CD14-positive monocyte (primary cell): Measurements from ENCODE around the gene PPTC7. TPM values are rescaled to one million over a fixed set of nuclear protein-coding genes. Genes with fewer than 3 reads are reported as not detected.
"Not testable (repeated sequence)": the region's sequence is repeated elsewhere in the genome, so short reads cannot be mapped to it uniquely, and the experiment has no call there.

Experiments
- DNase-seq, 3 donors: peaks; one replicate each; pipeline ENCODE4 v3.0.0-alpha.2; 2011 to 2022
- H2AFZ ChIP-seq: 2 replicates; pipeline ENCODE4 v1.6.0; 2012; ENCODE audit warnings: mild to moderate bottlenecking, low read depth, low read length, inconsistent platforms; ENCODE audit not compliant: insufficient read depth, poor library complexity, severe bottlenecking
- H3K27ac ChIP-seq, 2 donors: 1 replicate in 1 of 2; 2 replicates in 1 of 2; pipeline ENCODE4 v1.5.1; 2012 to 2013; ENCODE audit warnings: low read length in 2 of 2, control low read depth in 1 of 2, inconsistent platforms in 1 of 2, low read depth in 1 of 2, mild to moderate bottlenecking in 1 of 2
- H3K27me3 ChIP-seq, 2 donors: one replicate each; pipeline versions ENCODE4 v1.6.0 to v1.6.1; 2011 to 2013; ENCODE audit warnings: low read length in 2 of 2; ENCODE audit not compliant: control insufficient read depth in 2 of 2, insufficient read depth in 2 of 2
- H3K36me3 ChIP-seq, 2 donors: replicated peaks in 1 of 2; 1 replicate in 1 of 2; 2 replicates in 1 of 2; pipeline versions ENCODE4 v1.5.1 to v1.6.1; 2012 to 2013; ENCODE audit warnings: low read length in 2 of 2, control low read depth in 1 of 2, inconsistent platforms in 1 of 2, mild to moderate bottlenecking in 1 of 2; ENCODE audit not compliant: insufficient read depth in 2 of 2, control insufficient read depth in 1 of 2
- H3K4me1 ChIP-seq, 2 donors: 1 replicate in 1 of 2; 2 replicates in 1 of 2; pipeline versions ENCODE4 v1.5.1 to v1.6.1; 2012 to 2013; ENCODE audit warnings: low read length in 2 of 2, control low read depth in 1 of 2, inconsistent platforms in 1 of 2, mild to moderate bottlenecking in 1 of 2, moderate library complexity in 1 of 2; ENCODE audit not compliant: insufficient read depth in 2 of 2, control insufficient read depth in 1 of 2
- H3K4me2 ChIP-seq: replicated peaks from 2 replicates; pipeline ENCODE3; 2012; ENCODE audit warnings: low read length, moderate library complexity, mild to moderate bottlenecking; ENCODE audit not compliant: poor library complexity, severe bottlenecking; ENCODE audit errors: extremely low read depth
- H3K4me3 ChIP-seq, 3 experiments: fragments of 200-600 bp in 1 of 3; sonication (generic) in 1 of 3; replicated peaks in 1 of 3; 1 replicate in 2 of 3; 2 replicates in 1 of 3; pipeline ENCODE4 v1.5.1; 2011 to 2013; ENCODE audit warnings: low read length in 3 of 3, mild to moderate bottlenecking in 3 of 3, control low read depth in 2 of 3, low read depth in 2 of 3, inconsistent platforms in 1 of 3, moderate library complexity in 1 of 3
- H3K79me2 ChIP-seq: 2 replicates; pipeline ENCODE4 v1.6.0; 2012; ENCODE audit warnings: mild to moderate bottlenecking, control low read depth, inconsistent platforms, low read length, moderate library complexity; ENCODE audit not compliant: insufficient read depth
- H3K9ac ChIP-seq: 2 replicates; pipeline ENCODE4 v1.6.0; 2017; ENCODE audit warnings: low read length, mild to moderate bottlenecking; ENCODE audit not compliant: insufficient read depth, poor library complexity, severe bottlenecking
- H3K9me3 ChIP-seq, 2 donors: replicated peaks in 1 of 2; 1 replicate in 1 of 2; 2 replicates in 1 of 2; pipeline versions ENCODE4 v1.5.1 to v1.6.1; 2012 to 2013; ENCODE audit warnings: low read length in 2 of 2, control low read depth in 1 of 2; ENCODE audit not compliant: control insufficient read depth in 1 of 2, insufficient read depth in 1 of 2
- H4K20me1 ChIP-seq: 2 replicates; pipeline ENCODE4 v1.6.0; 2012; ENCODE audit warnings: mild to moderate bottlenecking, low read length, control low read depth, moderate library complexity; ENCODE audit not compliant: insufficient read depth
- H3K27ac Mint-ChIP-seq, 7 donors: one replicate each; pipeline ENCODE4 v1.8.0; 2020; ENCODE audit warnings: mild to moderate bottlenecking in 7 of 7, mixed read lengths in 7 of 7, moderate library complexity in 6 of 7, inconsistent platforms in 2 of 7
- H3K27me3 Mint-ChIP-seq, 3 donors: one replicate each; pipeline ENCODE4 v1.8.0; 2021 to 2022; ENCODE audit warnings: low read depth in 3 of 3, mild to moderate bottlenecking in 3 of 3, mixed read lengths in 3 of 3, moderate library complexity in 3 of 3, inconsistent platforms in 1 of 3
- H3K36me3 Mint-ChIP-seq, 2 donors: one replicate each; pipeline ENCODE4 v1.8.0; 2020; ENCODE audit warnings: mixed read lengths in 2 of 2, inconsistent platforms in 1 of 2, mild to moderate bottlenecking in 1 of 2
- H3K4me1 Mint-ChIP-seq: one replicate; pipeline ENCODE4 v1.8.0; 2020; ENCODE audit warnings: mild to moderate bottlenecking, mixed read lengths
- H3K4me3 Mint-ChIP-seq, 2 donors: one replicate each; pipeline ENCODE4 v1.8.0; 2020; ENCODE audit warnings: mild to moderate bottlenecking in 2 of 2, mixed read lengths in 2 of 2, moderate library complexity in 1 of 2
- H3K9me3 Mint-ChIP-seq, 7 donors: one replicate each; pipeline ENCODE4 v1.8.0; 2020 to 2022; ENCODE audit warnings: mixed read lengths in 7 of 7, mild to moderate bottlenecking in 6 of 7, moderate library complexity in 6 of 7, inconsistent platforms in 2 of 7
- WGBS: methylation state at CpG from one replicate; pipeline ENCODE4 v1.1.5; 2013; ENCODE audit warnings: missing lambda C conversion rate; ENCODE audit not compliant: insufficient coverage; 5-methylcytosine and 5-hydroxymethylcytosine counted together
- intact Hi-C, 2 donors: fragments of 100-400 bp; cut with micrococcal nuclease; formaldehyde crosslinking; loops; one replicate each; pipeline versions ENCODE4 v1.15.0 to v1.15.1; 2023
- polyA plus RNA-seq, 3 donors: library from polyadenylated mRNA; depleted of rRNA in 1 of 3; unstranded in 2 of 3; stranded (reverse) in 1 of 3; fragments of 300-500 nt in 2 of 3; fragments of >200 nt in 1 of 3; fragmentation: Illumina TruSeq in 2 of 3; gene quantifications; 1 replicate in 2 of 3; 2 replicates in 1 of 3; pipeline ENCODE4 v1.2.3, GENCODE V29; 2012 to 2021
- TF ChIP-seq, protein P1 (sequence below): fragments of 200-600 bp; IDR thresholded peaks from one replicate; pipeline ENCODE4 v1.8.0; 2022; ENCODE audit warnings: antibody characterized with exemption, mild to moderate bottlenecking

Gene PPTC7
- polyA plus RNA-seq, 3 donors = 11.6 to 36.5 (median 15.1) TPM

DNA sequence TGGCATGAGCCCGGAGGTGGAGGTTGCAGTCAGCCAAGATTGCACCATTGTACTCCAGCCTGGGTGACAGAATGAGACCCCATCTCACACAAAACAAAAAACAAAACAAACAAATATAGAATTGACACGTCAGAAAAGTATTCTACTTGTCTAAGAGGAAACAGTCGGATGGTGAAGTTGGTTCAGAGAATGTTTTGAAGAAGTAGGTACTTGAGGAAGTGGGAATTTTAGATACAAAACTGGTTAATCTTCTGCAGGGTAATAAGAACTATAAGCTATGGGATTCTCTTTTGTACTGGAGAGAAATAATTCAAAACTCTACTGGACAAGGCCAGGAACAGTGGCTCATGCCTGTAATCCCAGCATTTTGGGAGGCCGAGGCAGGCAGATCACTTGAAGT, 16.2 kb upstream of the PPTC7 start:
- WGBS = no CpG with 5 or more reads among the region's 4 CpGs
- peak overlapping the region; percentile 18 to 42 for H3K4me3 Mint-ChIP-seq
- no peaks in the 10 kb centered on the region for H3K27me3 Mint-ChIP-seq
- no peaks in the 10 kb centered on the region for H3K27me3 ChIP-seq
- H4K20me1 ChIP-seq = no peaks in the 10 kb centered on the region
- H3K4me2 ChIP-seq = peak overlapping the region; percentile 47
- H3K36me3 ChIP-seq = no peaks in the 10 kb centered on the region
- H3K36me3 Mint-ChIP-seq = no peaks in the 10 kb centered on the region
- intact Hi-C loops = no loop called here
- peak overlapping the region in 1 of 3 experiments; percentile 28 for H3K4me3 ChIP-seq
- TF ChIP-seq, protein P1, sequence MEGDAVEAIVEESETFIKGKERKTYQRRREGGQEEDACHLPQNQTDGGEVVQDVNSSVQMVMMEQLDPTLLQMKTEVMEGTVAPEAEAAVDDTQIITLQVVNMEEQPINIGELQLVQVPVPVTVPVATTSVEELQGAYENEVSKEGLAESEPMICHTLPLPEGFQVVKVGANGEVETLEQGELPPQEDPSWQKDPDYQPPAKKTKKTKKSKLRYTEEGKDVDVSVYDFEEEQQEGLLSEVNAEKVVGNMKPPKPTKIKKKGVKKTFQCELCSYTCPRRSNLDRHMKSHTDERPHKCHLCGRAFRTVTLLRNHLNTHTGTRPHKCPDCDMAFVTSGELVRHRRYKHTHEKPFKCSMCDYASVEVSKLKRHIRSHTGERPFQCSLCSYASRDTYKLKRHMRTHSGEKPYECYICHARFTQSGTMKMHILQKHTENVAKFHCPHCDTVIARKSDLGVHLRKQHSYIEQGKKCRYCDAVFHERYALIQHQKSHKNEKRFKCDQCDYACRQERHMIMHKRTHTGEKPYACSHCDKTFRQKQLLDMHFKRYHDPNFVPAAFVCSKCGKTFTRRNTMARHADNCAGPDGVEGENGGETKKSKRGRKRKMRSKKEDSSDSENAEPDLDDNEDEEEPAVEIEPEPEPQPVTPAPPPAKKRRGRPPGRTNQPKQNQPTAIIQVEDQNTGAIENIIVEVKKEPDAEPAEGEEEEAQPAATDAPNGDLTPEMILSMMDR = no peak
- H3K27ac ChIP-seq = peak overlapping the region; percentile 74 to 81
- peak overlapping the region; percentile 6 for H2AFZ ChIP-seq
- no peak overlapping the region for H3K9ac ChIP-seq
- H3K9me3 ChIP-seq = no peaks in the 10 kb centered on the region
- H3K4me1 Mint-ChIP-seq = peaks cover 35% of the 10 kb centered on the region
- H3K27ac Mint-ChIP-seq = peak overlapping the region; percentile 84 to 94 (median 89)
- H3K79me2 ChIP-seq = peaks cover 3% of the 10 kb centered on the region
- peak; percentile 42 to 70 (median 65) for DNase-seq
- H3K4me1 ChIP-seq = peaks cover 22 to 33% of the 10 kb centered on the region in 2 donors
- peaks cover 0 to 3% (median 0%) of the 10 kb centered on the region in 7 donors for H3K9me3 Mint-ChIP-seq

DNA sequence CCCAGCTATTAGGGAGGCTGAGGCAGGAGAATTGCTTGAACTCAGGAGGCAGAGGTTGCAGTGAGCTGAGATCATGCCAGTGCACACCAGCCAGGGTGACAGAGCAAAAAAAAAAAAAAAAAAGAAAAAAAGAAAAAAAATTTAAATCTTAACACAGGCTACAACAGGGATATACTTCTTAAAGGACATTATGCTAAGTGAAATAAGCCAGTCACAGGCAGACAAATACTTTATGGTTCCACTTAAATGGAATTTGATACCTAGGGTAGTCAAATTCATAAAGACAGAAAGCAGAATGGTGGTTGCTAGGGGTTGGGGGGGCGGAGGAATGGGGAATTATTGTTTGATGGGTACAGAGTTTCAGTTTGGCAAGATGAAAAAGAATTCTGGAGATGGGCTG, 14.8 kb upstream of the PPTC7 start:
- H3K4me3 ChIP-seq = no peak overlapping the region
- no peaks in the 10 kb centered on the region for H4K20me1 ChIP-seq
- Mint-ChIP-seq H3K36me3 (no peaks in the 10 kb centered on the region), H3K4me1 (peaks cover 34% of the 10 kb centered on the region), H3K27ac (peak overlapping the region in 1 of 7 donors; percentile 3), H3K9me3 (peaks cover 0 to 3% (median 0%) of the 10 kb centered on the region in 7 donors), H3K4me3 (no peak overlapping the region), H3K27me3 (no peaks in the 10 kb centered on the region)
- WGBS = no CpG with 5 or more reads among the region's 1 CpG
- DNase-seq = no peak
- TF ChIP-seq, protein P1 = no peak
- no peaks in the 10 kb centered on the region for H3K9me3 ChIP-seq
- intact Hi-C loops = no loop called here
- H3K79me2 ChIP-seq = peaks cover 3% of the 10 kb centered on the region
- H3K27me3 ChIP-seq = no peaks in the 10 kb centered on the region
- peaks cover 22 to 29% of the 10 kb centered on the region in 2 donors for H3K4me1 ChIP-seq
- H2AFZ ChIP-seq = no peak overlapping the region
- no peaks in the 10 kb centered on the region for H3K36me3 ChIP-seq
- no peak overlapping the region for H3K4me2 ChIP-seq
- no peak overlapping the region for H3K9ac ChIP-seq
- no peak overlapping the region for H3K27ac ChIP-seq

DNA sequence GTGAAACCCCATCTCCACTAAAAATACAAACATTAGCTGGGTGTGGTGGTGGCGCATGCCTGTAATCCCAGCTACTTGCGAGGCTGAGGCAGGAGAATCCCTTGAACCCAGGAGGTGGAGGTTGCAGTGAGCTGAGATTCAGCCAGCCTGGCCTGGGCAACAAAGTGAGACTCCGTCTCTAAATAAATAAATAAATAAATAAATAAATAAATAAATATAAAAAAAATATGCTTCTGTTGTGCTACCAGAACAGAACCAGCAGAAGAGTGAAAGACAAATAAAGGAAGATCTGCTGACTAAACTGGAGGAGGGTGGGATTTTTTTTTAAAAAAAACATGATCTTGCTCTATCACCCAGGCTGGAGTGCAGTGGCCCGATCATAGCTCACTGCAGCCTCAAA, 9.8 kb upstream of the PPTC7 start:
- H4K20me1 ChIP-seq, H3K9ac ChIP-seq, H2AFZ ChIP-seq, H3K27me3 Mint-ChIP-seq, H3K36me3 Mint-ChIP-seq, H3K4me3 Mint-ChIP-seq, H3K4me3 ChIP-seq, H3K4me2 ChIP-seq, H3K36me3 ChIP-seq, H3K9me3 ChIP-seq, H3K27me3 ChIP-seq, DNase-seq, H3K9me3 Mint-ChIP-seq, H3K79me2 ChIP-seq, intact Hi-C loops: not testable (repeated sequence)
- no CpG with 5 or more reads among the region's 4 CpGs for WGBS
- Histone ChIP-seq H3K4me1 (peaks cover 35 to 37% of the 10 kb centered on the region in 2 donors), H3K27ac (peak overlapping the region; percentile 89 to 94)
- peaks cover 38% of the 10 kb centered on the region for H3K4me1 Mint-ChIP-seq
- peak overlapping the region in 6 of 7 donors; percentile 85 to 100 (median 96) for H3K27ac Mint-ChIP-seq
